ENCODE measurements around the gene CCDC158. TPM values are rescaled to one million over a fixed set of nuclear protein-coding genes. Genes with fewer than 3 reads are reported as not detected.

The CCDC158 gene
- total and polyA plus RNA-seq, 2 of the 4 experiments (the other 2 are of a cell fraction) = not detected

DNA sequence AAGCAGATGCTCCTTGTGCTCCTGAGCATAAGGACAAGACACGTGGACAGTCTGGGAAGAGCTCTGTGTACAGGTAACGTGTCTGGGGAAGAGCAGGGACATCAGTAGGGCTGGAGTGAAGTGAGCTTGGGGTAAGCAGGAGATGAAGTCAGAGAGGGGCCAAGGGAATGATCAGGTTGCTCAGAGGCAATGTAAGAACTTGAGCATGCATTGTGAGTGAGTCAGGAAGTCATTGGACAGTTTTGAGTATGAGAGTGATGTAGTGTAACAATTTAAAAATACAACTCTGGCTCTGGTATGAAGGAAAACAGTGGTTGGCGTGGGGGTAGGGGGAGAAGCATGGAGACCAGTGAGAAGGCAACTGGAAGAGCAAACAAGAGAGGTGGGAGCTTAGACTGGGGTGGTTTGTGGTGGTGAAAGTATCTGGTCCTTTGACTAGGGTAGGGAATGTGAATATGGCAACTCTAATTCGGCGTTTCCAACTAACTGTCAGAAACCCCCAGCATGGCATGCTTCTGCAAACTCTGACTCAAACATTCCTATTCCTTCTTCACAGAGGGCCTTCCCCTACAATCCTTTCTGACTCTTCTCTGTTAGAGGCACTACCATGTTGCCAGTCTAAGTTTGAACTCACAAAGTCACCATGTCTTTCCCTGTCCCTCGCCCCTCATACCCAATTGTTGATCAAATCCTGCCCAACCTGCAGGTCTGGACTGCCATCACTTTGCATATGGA is 57.2 kb downstream of the CCDC158 start:
- H4K91ac ChIP-seq (ENCODE audit: insufficient read depth, low read depth, low read length) = no peak overlapping the region
- no peak overlapping the region for H3K4me2 ChIP-seq (ENCODE audit: low read depth, low read length)
- peaks cover 2% of the 10 kb centered on the region; the same call in 1 of the 2 replicates for H3K4me1 ChIP-seq (ENCODE audit: control insufficient read depth, insufficient read depth, low read length)
- no peak overlapping the region for H4K5ac ChIP-seq (ENCODE audit: low read depth, low read length)
- in situ Hi-C loops (cut with MboI; ENCODE audit: low sequenced_read_pairs) (no loop called here), dilution Hi-C loops (cut with HindIII; ENCODE audit: low sequenced_read_pairs, unreplicated experiment) (no loop called here), intact Hi-C loops (cut with micrococcal nuclease) (no loop called here)
- DNase-seq = peak; percentile 41
- no peak for TF ChIP-seq MAFK (IDR thresholded peaks at IDR 0.05; ENCODE audit: low read depth, low read length)
- no peak for TF ChIP-seq RAD21 (IDR thresholded peaks at IDR 0.05; ENCODE audit: low read length)
- TF ChIP-seq MXI1 (IDR thresholded peaks at IDR 0.05; ENCODE audit: borderline replicate concordance, low read depth, low read length) = no peak
- TF ChIP-seq RFX5 (IDR thresholded peaks at IDR 0.05; ENCODE audit: low read depth, low read length) = no peak
- no peak for TF ChIP-seq CHD1 (IDR thresholded peaks at IDR 0.05; ENCODE audit: low read depth, low read length)
- TF ChIP-seq, protein P1, sequence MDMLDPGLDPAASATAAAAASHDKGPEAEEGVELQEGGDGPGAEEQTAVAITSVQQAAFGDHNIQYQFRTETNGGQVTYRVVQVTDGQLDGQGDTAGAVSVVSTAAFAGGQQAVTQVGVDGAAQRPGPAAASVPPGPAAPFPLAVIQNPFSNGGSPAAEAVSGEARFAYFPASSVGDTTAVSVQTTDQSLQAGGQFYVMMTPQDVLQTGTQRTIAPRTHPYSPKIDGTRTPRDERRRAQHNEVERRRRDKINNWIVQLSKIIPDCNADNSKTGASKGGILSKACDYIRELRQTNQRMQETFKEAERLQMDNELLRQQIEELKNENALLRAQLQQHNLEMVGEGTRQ (IDR thresholded peaks at IDR 0.05; ENCODE audit: low read depth, low read length) = no peak
- TF ChIP-seq CEBPB (IDR thresholded peaks at IDR 0.05; ENCODE audit: low read depth, low read length) = no peak
- TF ChIP-seq, protein P2, sequence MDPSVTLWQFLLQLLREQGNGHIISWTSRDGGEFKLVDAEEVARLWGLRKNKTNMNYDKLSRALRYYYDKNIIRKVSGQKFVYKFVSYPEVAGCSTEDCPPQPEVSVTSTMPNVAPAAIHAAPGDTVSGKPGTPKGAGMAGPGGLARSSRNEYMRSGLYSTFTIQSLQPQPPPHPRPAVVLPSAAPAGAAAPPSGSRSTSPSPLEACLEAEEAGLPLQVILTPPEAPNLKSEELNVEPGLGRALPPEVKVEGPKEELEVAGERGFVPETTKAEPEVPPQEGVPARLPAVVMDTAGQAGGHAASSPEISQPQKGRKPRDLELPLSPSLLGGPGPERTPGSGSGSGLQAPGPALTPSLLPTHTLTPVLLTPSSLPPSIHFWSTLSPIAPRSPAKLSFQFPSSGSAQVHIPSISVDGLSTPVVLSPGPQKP (IDR thresholded peaks at IDR 0.05; ENCODE audit: borderline replicate concordance, low read depth, low read length) = no peak
- TF ChIP-seq SMC3 (IDR thresholded peaks at IDR 0.05; ENCODE audit: low read depth, low read length) = no peak
- no peak for TF ChIP-seq MAZ (IDR thresholded peaks at IDR 0.05; ENCODE audit: borderline replicate concordance, low read depth, low read length)
- no peak overlapping the region for H3K14ac ChIP-seq (replicated peaks; ENCODE audit: low read depth, low read length)
- H3K9ac ChIP-seq (ENCODE audit: low read depth, low read length) = no peak overlapping the region
- H3K36me3 ChIP-seq (ENCODE audit: control insufficient read depth, insufficient read depth, low read length) = no peaks in the 10 kb centered on the region
- ChIA-PET POLR2A (ENCODE audit: unreplicated experiment) (no interaction called here), CTCF (no interaction called here)
- H2AK5ac ChIP-seq (ENCODE audit: low read depth, low read length) = no peak overlapping the region
- no peak overlapping the region for H2AFZ ChIP-seq (replicated peaks; ENCODE audit: low read length, poor library complexity)
- no peak overlapping the region for H3K27ac ChIP-seq (ENCODE audit: insufficient read depth, low read length)
- H2BK15ac ChIP-seq (ENCODE audit: low read depth, low read length) = no peak overlapping the region
- H4K20me1 ChIP-seq (ENCODE audit: insufficient read depth, low read length) = no peaks in the 10 kb centered on the region
- no peak overlapping the region for H2BK20ac ChIP-seq (ENCODE audit: low read depth, low read length)
- H2BK5ac ChIP-seq (ENCODE audit: low read depth, low read length, poor library complexity, severe bottlenecking) = no peak overlapping the region
- H3K56ac ChIP-seq (ENCODE audit: extremely low read depth, insufficient read depth, low read length) = no peak overlapping the region
- no peak overlapping the region for H3K18ac ChIP-seq (ENCODE audit: low read depth, low read length)
- no peak overlapping the region for H3K4me3 ChIP-seq (ENCODE audit: insufficient read depth, low read depth, low read length)
- H4K8ac ChIP-seq (ENCODE audit: low read depth in 2 of 2, low read length in 2 of 2) = no peak overlapping the region
- 51% methylated on average over 3 of the region's 6 CpGs; no CpG with 5 or more reads in 1 of the 2 experiments for WGBS, 2 experiments (ENCODE audit: extremely low coverage in 2 of 2, insufficient read length in 1 of 2)
- no peak overlapping the region for H2AK9ac ChIP-seq (replicated peaks; ENCODE audit: low read depth, low read length, poor library complexity)
- H3K9me1 ChIP-seq (ENCODE audit: insufficient read depth, low read length) = no peaks in the 10 kb centered on the region
- ATAC-seq (ENCODE audit: low read depth) = peak; percentile 37; the same call in 1 of the 2 replicates
- no peak overlapping the region for H2BK120ac ChIP-seq (ENCODE audit: low read depth, low read length)
- H3K27me3 ChIP-seq (ENCODE audit: control insufficient read depth, insufficient read depth, low read length) = peaks cover 16% of the 10 kb centered on the region
- BruUV-seq (replicated peaks) = no TSS peak
- no peak overlapping the region for H3K23ac ChIP-seq (ENCODE audit: low read depth, low read length)
- H3K9me3 ChIP-seq (ENCODE audit: control insufficient read depth, insufficient read depth, low read length) = 0 out of 2 replicates have a peak, but pooled peaks cover 4% of the 10 kb centered on the region
- H3K4ac ChIP-seq (ENCODE audit: low read depth, low read length) = no peak overlapping the region
- no peaks in the 10 kb centered on the region for H3K79me1 ChIP-seq (ENCODE audit: low read depth in 1 of 2, low read length in 2 of 2)
